ENCODE data around the gene HLA-DPA1. TPM values are rescaled to one million over a fixed set of nuclear protein-coding genes. Genes with fewer than 3 reads are reported as not detected.
A peak's percentile ranks its signal among the peaks of the same experiment; 100 is the strongest.

Gene HLA-DPA1
- total RNA-seq, 2 experiments from 2014 or later, result 27.6 to 27.9 TPM

DNA sequence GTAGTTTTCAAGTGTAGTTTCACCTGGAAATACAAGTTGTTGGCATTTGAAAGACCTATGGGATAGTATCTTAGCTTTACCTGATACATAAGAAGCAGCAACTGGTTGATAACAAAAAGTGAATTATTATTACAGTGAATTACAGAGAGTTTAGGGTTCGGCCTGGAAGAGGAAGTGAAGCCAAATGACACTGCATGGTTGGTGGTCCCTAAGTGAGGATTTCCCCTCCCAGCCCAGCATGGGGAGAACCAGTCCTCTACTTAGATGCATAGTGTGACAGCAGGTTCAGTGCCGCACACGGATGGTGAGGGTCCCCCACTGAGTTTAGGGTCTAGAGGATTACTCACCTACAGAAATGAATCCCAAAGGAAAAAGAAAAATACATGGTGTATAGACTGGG, 20.4 kb upstream of the HLA-DPA1 start:
- ATAC-seq, result no peak
- no peak for DNase-seq
- ChIA-PET POLR2A (interaction anchor here (1.2 kb wide), 1 partner anchor 72 kb away, joined by 3 read pairs; no protein-coding TSS in a partner anchor), CTCF (interaction anchor here (1.3 kb wide), 1 partner anchor 77 kb away, joined by 3 read pairs; no protein-coding TSS in a partner anchor)
- peaks cover 9% of the 10 kb centered on the region for H3K27me3 Mint-ChIP-seq
- H3K27ac Mint-ChIP-seq, result no peak overlapping the region
- peaks cover 11% of the 10 kb centered on the region for H3K9me3 Mint-ChIP-seq
- TF ChIP-seq, protein P1, sequence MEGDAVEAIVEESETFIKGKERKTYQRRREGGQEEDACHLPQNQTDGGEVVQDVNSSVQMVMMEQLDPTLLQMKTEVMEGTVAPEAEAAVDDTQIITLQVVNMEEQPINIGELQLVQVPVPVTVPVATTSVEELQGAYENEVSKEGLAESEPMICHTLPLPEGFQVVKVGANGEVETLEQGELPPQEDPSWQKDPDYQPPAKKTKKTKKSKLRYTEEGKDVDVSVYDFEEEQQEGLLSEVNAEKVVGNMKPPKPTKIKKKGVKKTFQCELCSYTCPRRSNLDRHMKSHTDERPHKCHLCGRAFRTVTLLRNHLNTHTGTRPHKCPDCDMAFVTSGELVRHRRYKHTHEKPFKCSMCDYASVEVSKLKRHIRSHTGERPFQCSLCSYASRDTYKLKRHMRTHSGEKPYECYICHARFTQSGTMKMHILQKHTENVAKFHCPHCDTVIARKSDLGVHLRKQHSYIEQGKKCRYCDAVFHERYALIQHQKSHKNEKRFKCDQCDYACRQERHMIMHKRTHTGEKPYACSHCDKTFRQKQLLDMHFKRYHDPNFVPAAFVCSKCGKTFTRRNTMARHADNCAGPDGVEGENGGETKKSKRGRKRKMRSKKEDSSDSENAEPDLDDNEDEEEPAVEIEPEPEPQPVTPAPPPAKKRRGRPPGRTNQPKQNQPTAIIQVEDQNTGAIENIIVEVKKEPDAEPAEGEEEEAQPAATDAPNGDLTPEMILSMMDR (IDR thresholded peaks at IDR 0.05), result no peak
- H3K4me1 Mint-ChIP-seq (ENCODE audit: low read depth), result no peaks in the 10 kb centered on the region
- intact Hi-C loops (cut with micrococcal nuclease), result loop anchor here (2.0 kb wide), 1 partner anchor 79 kb away; no protein-coding TSS in a partner anchor
- H3K4me3 Mint-ChIP-seq, result no peak overlapping the region
- H3K36me3 Mint-ChIP-seq (ENCODE audit: low read depth), result peaks cover 4% of the 10 kb centered on the region

DNA sequence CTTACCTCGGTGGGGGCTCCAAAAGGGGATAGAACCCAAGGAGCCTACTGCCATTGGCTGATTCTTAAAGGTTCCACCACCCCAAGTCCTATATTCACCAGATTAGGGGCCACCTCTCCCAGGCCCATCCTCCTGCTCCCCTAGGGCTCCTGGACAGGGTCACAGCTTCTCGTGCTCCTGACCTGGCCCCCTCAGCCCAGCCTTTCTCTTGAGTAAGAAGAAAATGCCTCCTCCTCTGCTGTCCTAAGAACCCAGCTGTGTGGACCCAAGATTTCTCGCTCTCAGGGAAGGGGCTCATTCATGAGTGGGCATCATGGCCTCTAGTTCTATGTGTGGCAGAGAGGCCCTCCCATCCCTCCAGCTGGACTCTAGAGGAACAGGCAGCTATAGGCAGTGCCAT, 18.9 kb upstream of the HLA-DPA1 start:
- CTCF ChIA-PET, result interaction anchor here (0.9 to 1.1 kb wide), 2 partner anchors 19 to 78 kb away, joined by 3 to 6 read pairs; partner anchors contain the start of gene HLA-DPA1
- TF ChIP-seq, protein P1 (IDR thresholded peaks at IDR 0.05), result no peak
- Mint-ChIP-seq H3K4me1 (ENCODE audit: low read depth) (no peaks in the 10 kb centered on the region), H3K9me3 (peaks cover under 1% of the 10 kb centered on the region), H3K27ac (no peak overlapping the region), H3K4me3 (no peak overlapping the region), H3K27me3 (peaks cover 2% of the 10 kb centered on the region), H3K36me3 (ENCODE audit: low read depth) (no peaks in the 10 kb centered on the region)
- POLR2A ChIA-PET, result no interaction called here
- DNase-seq (no peak), ATAC-seq (no peak)
- intact Hi-C loops (cut with micrococcal nuclease), result loop anchor here (2.0 kb wide), 1 partner anchor 78 kb away; no protein-coding TSS in a partner anchor

DNA sequence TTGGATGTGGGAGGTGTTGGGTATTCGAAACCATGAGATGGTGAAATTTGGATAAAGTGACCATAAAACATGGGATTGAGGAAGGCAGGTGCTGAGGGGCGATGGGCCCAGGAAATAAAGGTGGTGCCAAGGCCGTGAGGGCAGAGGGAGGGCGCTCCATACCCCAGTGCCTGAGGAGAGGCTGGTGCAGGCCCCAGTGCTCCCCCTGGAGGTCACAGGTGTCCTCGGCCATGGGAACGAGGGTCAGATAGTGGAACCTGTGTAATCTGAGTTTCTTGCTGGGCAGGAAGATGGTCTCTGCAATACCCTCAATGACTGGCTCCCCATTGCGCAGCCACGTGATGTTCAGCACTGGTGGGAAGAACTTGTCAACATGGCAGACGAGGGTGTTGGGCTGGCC, 18.5 kb upstream of the HLA-DPA1 start:
- ATAC-seq, result peak; percentile 99
- no peak overlapping the region for H3K4me3 Mint-ChIP-seq
- TF ChIP-seq, protein P1 (IDR thresholded peaks at IDR 0.05), result peak; percentile 86
- intact Hi-C loops (cut with micrococcal nuclease), result loop anchor here (2.0 kb wide), 1 partner anchor 77 kb away; no protein-coding TSS in a partner anchor
- ChIA-PET CTCF (interaction anchor here (0.9 to 1.1 kb wide), 2 partner anchors 19 to 77 kb away, joined by 3 to 6 read pairs; partner anchors contain the start of gene HLA-DPA1), POLR2A (no interaction called here)
- DNase-seq, result peak; percentile 84
- H3K27me3 Mint-ChIP-seq, result peaks cover 2% of the 10 kb centered on the region
- no peaks in the 10 kb centered on the region for H3K9me3 Mint-ChIP-seq
- H3K4me1 Mint-ChIP-seq (ENCODE audit: low read depth), result no peaks in the 10 kb centered on the region
- no peak overlapping the region for H3K27ac Mint-ChIP-seq
- H3K36me3 Mint-ChIP-seq (ENCODE audit: low read depth), result no peaks in the 10 kb centered on the region

DNA sequence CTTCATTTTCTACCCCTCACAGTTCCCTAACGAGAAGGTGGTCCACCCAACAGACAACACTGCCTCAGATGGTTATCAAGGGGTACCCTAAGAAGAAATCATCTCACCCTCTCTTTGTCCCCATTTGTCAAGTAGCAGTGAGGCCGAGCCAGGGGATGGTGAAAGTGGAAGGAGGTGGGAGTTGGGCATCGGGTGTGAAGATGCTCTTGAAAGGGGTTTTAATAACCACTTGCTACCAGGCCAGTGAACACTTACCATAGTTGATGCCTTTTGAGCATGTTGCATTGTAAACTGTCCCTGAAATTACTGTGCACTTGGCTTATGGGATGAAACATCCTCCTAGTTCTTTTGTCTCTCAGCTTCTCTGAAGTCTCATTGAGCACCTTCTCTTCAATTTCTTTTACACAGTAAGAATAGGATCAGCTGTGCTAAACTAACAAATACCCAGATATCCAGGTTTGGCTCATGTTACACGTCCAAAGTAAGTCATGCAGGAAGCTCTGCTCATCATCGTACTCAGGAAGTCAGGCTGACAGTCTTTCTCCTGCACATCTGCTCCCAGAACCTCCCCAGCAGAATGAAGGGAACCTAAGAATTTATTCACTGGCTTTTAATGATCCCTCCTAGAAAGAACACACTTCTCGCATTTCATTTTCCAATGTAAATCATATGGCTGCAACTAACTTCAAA, 15.6 kb upstream of the HLA-DPA1 start:
- ChIA-PET POLR2A (no interaction called here), CTCF (interaction anchor here (0.8 to 4.9 kb wide), 10 partner anchors 8 to 156 kb away, joined by 3 to 42 read pairs (median 4); partner anchors contain the start of gene HLA-DPB1)
- Mint-ChIP-seq H3K4me3 (no peak overlapping the region), H3K27me3 (no peaks in the 10 kb centered on the region), H3K27ac (no peak overlapping the region), H3K9me3 (no peaks in the 10 kb centered on the region), H3K4me1 (ENCODE audit: low read depth) (no peaks in the 10 kb centered on the region), H3K36me3 (ENCODE audit: low read depth) (no peaks in the 10 kb centered on the region)
- no peak for DNase-seq
- ATAC-seq, result no peak
- TF ChIP-seq, protein P1 (IDR thresholded peaks at IDR 0.05), result no peak
- intact Hi-C loops (cut with micrococcal nuclease), result no loop called here

Measured in activated CD8-positive, alpha-beta T cell treated with anti-CD3 and anti-CD28 coated beads for 36 hours (primary cell).